Endodermal cell (in vitro differentiated cells): Measurements from ENCODE around the gene PGS1. TPM values are rescaled to one million over a fixed set of nuclear protein-coding genes. Genes with fewer than 3 reads are reported as not detected.

Experiments used
- DNase-seq: peaks from one replicate; pipeline ENCODE4 v3.0.0-alpha.2; 2017
- H3K27ac ChIP-seq: 2 replicates; pipeline ENCODE4 v1.5.1; 2013; ENCODE audit warnings: mild to moderate bottlenecking, low read depth, low read length, moderate library complexity
- H3K27me3 ChIP-seq: 2 replicates; pipeline ENCODE4 v1.6.1; 2013; ENCODE audit warnings: mild to moderate bottlenecking, low read length, moderate library complexity; ENCODE audit not compliant: insufficient read depth, control insufficient read depth, poor library complexity, severe bottlenecking
- H3K36me3 ChIP-seq: 2 replicates; pipeline ENCODE4 v1.7.0; 2013; ENCODE audit warnings: mild to moderate bottlenecking, low read length, moderate library complexity; ENCODE audit not compliant: control insufficient read depth, insufficient read depth
- H3K4me1 ChIP-seq: one replicate; pipeline ENCODE4 v1.7.0; 2013; ENCODE audit warnings: low read length; ENCODE audit not compliant: control insufficient read depth, insufficient read depth
- H3K4me3 ChIP-seq: 2 replicates; pipeline ENCODE4 v1.5.1; 2013; ENCODE audit warnings: mild to moderate bottlenecking, low read length, moderate library complexity
- H3K9ac ChIP-seq: 2 replicates; pipeline ENCODE4 v1.6.1; 2013; ENCODE audit warnings: mild to moderate bottlenecking, low read length, moderate library complexity; ENCODE audit not compliant: poor library complexity, severe bottlenecking; ENCODE audit errors: extremely low read depth
- H3K9me3 ChIP-seq: 2 replicates; pipeline ENCODE4 v1.6.1; 2013; ENCODE audit warnings: mild to moderate bottlenecking, low read length, moderate library complexity; ENCODE audit not compliant: control insufficient read depth
- H3K27ac Mint-ChIP-seq: 2 replicates; pipeline ENCODE4 v1.8.0; 2020; ENCODE audit warnings: mixed read lengths
- H3K27me3 Mint-ChIP-seq: 2 replicates; pipeline ENCODE4 v1.8.0; 2021; ENCODE audit warnings: mild to moderate bottlenecking, mixed read lengths; ENCODE audit not compliant: insufficient read depth
- H3K36me3 Mint-ChIP-seq: 2 replicates; pipeline ENCODE4 v1.8.0; 2020; ENCODE audit warnings: low read depth, mixed read lengths
- H3K4me1 Mint-ChIP-seq: 2 replicates; pipeline ENCODE4 v1.8.0; 2020; ENCODE audit warnings: mixed read lengths
- H3K4me3 Mint-ChIP-seq: 2 replicates; pipeline ENCODE4 v1.8.0; 2020; ENCODE audit warnings: mild to moderate bottlenecking, moderate library complexity, mixed read lengths
- H3K9me3 Mint-ChIP-seq: 2 replicates; pipeline ENCODE4 v1.8.0; 2020; ENCODE audit warnings: mild to moderate bottlenecking, mixed read lengths
- WGBS, 2 experiments: methylation state at CpG; one replicate each; pipeline versions ENCODE4 v1.1.5 to v1.1.7; 2013; ENCODE audit warnings: missing lambda C conversion rate in 2 of 2, mixed read lengths in 1 of 2; ENCODE audit not compliant: insufficient coverage in 1 of 2, insufficient read length in 1 of 2; 5-methylcytosine and 5-hydroxymethylcytosine counted together
- total RNA-seq, 2 donors: library from RNA; stranded (reverse); fragmentation: NEBNext Ultra II Directional in 1 of 2; extraction: Animal tissue kit (Norgen Biotek cat#: 25700) in 1 of 2; gene quantifications; 2 replicates in 1 of 2; 3 replicates in 1 of 2; pipeline ENCODE4 v1.2.1, GENCODE V29; 2021
- TF ChIP-seq, protein P1 (sequence below): fragments of 200-600 bp; sonication (generic); conservative IDR thresholded peaks from 2 replicates; pipeline ENCODE4 v1.5.0; 2021; ENCODE audit warnings: antibody characterized with exemption, mild to moderate bottlenecking

PGS1 gene
- total RNA-seq, 2 donors from 2014 or later = 57.1 to 58.2 TPM

DNA sequence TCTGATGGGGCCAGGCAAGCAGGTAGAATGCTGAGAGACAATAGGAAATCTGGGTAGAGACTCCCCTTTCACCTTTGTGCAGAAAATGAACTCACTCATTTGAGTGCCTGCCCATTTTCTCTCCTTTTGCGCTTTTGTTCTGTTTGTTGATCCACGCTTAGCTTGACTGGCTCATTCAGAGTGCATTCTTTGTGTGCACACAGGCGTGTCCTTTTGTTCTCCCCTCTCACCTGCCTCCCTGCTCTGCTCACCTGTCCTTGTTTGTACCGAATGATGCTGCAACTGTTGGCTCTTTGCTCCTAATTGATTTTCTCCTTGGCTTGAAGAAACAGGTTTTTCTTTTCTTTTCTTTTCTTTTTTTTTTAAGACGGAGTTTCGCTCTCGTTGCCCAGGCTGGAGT lies 15.8 kb downstream of the PGS1 start:
- H3K36me3 Mint-ChIP-seq = peaks cover 63% of the 10 kb centered on the region
- 97% methylated on average over 7 of the region's 7 CpGs for WGBS, 2 experiments
- no peak overlapping the region for H3K9ac ChIP-seq
- TF ChIP-seq, protein P1, sequence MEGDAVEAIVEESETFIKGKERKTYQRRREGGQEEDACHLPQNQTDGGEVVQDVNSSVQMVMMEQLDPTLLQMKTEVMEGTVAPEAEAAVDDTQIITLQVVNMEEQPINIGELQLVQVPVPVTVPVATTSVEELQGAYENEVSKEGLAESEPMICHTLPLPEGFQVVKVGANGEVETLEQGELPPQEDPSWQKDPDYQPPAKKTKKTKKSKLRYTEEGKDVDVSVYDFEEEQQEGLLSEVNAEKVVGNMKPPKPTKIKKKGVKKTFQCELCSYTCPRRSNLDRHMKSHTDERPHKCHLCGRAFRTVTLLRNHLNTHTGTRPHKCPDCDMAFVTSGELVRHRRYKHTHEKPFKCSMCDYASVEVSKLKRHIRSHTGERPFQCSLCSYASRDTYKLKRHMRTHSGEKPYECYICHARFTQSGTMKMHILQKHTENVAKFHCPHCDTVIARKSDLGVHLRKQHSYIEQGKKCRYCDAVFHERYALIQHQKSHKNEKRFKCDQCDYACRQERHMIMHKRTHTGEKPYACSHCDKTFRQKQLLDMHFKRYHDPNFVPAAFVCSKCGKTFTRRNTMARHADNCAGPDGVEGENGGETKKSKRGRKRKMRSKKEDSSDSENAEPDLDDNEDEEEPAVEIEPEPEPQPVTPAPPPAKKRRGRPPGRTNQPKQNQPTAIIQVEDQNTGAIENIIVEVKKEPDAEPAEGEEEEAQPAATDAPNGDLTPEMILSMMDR = no peak
- H3K4me3 ChIP-seq = no peak overlapping the region
- peak overlapping the region; percentile 53 for H3K27ac Mint-ChIP-seq
- peaks cover 17% of the 10 kb centered on the region for H3K4me1 Mint-ChIP-seq
- no peaks in the 10 kb centered on the region for H3K27me3 Mint-ChIP-seq
- H3K27me3 ChIP-seq = no peaks in the 10 kb centered on the region
- H3K36me3 ChIP-seq = peaks cover 66% of the 10 kb centered on the region
- no peaks in the 10 kb centered on the region for H3K9me3 ChIP-seq
- H3K9me3 Mint-ChIP-seq = no peaks in the 10 kb centered on the region
- no peak overlapping the region for H3K27ac ChIP-seq
- H3K4me1 ChIP-seq = no peaks in the 10 kb centered on the region
- no peak overlapping the region for H3K4me3 Mint-ChIP-seq
- DNase-seq = no peak

- DNase-seq = no peak
- no peaks in the 10 kb centered on the region for H3K9me3 ChIP-seq
- TF ChIP-seq, protein P1 = no peak
- WGBS, 2 experiments = 95 to 100% methylated on average over 1 to 2 of the region's 2 CpGs
- no peaks in the 10 kb centered on the region for H3K27me3 ChIP-seq
- no peak overlapping the region for H3K27ac ChIP-seq
- Mint-ChIP-seq H3K36me3 (peaks cover 70% of the 10 kb centered on the region), H3K27me3 (no peaks in the 10 kb centered on the region), H3K4me1 (peaks cover 14% of the 10 kb centered on the region), H3K4me3 (no peak overlapping the region), H3K9me3 (no peaks in the 10 kb centered on the region), H3K27ac (peak overlapping the region; percentile 64)
- no peak overlapping the region for H3K9ac ChIP-seq
- peaks cover 75% of the 10 kb centered on the region for H3K36me3 ChIP-seq
- no peak overlapping the region for H3K4me3 ChIP-seq
- no peaks in the 10 kb centered on the region for H3K4me1 ChIP-seq
Observed at GRCh38 chr17:78395155-78395554, 16.7 kb downstream of the PGS1 start.

- Mint-ChIP-seq H3K27ac (no peak overlapping the region), H3K4me1 (peaks cover 9% of the 10 kb centered on the region), H3K36me3 (peaks cover 80% of the 10 kb centered on the region), H3K27me3 (no peaks in the 10 kb centered on the region), H3K4me3 (no peak overlapping the region), H3K9me3 (no peaks in the 10 kb centered on the region)
- no peak overlapping the region for H3K4me3 ChIP-seq
- no peak overlapping the region for H3K27ac ChIP-seq
- WGBS, 2 experiments = 88 to 95% methylated on average over 4 to 14 of the region's 14 CpGs
- H3K9ac ChIP-seq = no peak overlapping the region
- peaks cover 84% of the 10 kb centered on the region for H3K36me3 ChIP-seq
- DNase-seq = no peak
- no peaks in the 10 kb centered on the region for H3K9me3 ChIP-seq
- TF ChIP-seq, protein P1 = no peak
- no peaks in the 10 kb centered on the region for H3K27me3 ChIP-seq
- no peaks in the 10 kb centered on the region for H3K4me1 ChIP-seq
Observed at GRCh38 chr17:78396441-78397337, 18.2 kb downstream of the PGS1 start.
